Measurements from ENCODE around the gene SEMA3D. TPM values are rescaled to one million over a fixed set of nuclear protein-coding genes. Genes with fewer than 3 reads are reported as not detected.

SEMA3D gene
- total RNA-seq, 2 donors from 2014 or later = not detected

- Mint-ChIP-seq H3K36me3 (no peaks in the 10 kb centered on the region), H3K4me3 (no peak overlapping the region), H3K4me1 (ENCODE audit: low read depth in 2 of 2) (no peaks in the 10 kb centered on the region), H3K27me3 (no peaks in the 10 kb centered on the region), H3K9me3 (peaks cover 8% of the 10 kb centered on the region), H3K27ac (no peak overlapping the region)
- DNase-seq (ENCODE audit: low spot score) (no peak), ATAC-seq (no peak)
Measured at GRCh38 chr7:85070967-85071628, 115.8 kb downstream of the SEMA3D start.

DNA sequence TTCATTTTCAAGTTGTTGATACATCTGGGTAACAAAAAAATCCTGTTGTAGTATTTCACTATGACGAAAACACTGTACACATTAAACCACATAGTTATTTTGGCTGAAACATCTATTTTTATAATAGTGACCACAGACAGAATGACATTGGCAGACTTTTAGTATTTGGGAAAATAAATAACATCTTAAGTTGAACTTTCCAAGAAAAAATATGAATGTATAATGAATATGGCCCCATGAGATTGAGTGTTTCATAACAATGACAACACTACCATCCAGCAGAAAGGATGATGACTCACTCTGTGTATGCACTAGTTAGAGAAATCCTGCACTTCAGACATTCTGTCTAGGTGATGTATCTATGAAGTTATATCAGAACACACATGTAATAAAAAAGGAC lies 118.1 kb downstream of the SEMA3D start:
- H3K9me3 Mint-ChIP-seq = peaks cover 10% of the 10 kb centered on the region
- H3K36me3 Mint-ChIP-seq = no peaks in the 10 kb centered on the region
- DNase-seq (ENCODE audit: low spot score) (no peak), ATAC-seq (no peak)
- no peaks in the 10 kb centered on the region for H3K4me1 Mint-ChIP-seq (ENCODE audit: low read depth in 2 of 2)
- H3K27ac Mint-ChIP-seq = no peak overlapping the region
- no peak overlapping the region for H3K4me3 Mint-ChIP-seq
- no peaks in the 10 kb centered on the region for H3K27me3 Mint-ChIP-seq

DNA sequence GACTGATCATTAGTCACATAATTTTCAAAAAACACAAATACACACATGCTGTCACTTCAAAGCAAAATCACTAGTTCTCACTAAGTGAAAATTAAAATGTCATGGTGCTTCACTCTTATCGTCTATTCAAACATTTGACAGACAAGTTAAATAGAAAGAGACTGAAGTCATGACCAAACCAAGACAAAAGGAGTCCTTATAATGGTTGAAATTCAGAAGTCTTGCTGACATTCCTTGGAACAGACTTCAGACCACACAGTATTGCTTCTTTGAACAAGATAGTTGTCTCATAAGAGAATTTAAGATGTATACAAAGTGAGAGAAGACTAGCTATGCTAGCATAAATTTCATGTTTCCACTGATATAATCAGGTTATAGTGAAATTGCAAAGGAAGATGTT lies 119.5 kb downstream of the SEMA3D start:
- DNase-seq (ENCODE audit: low spot score) = no peak
- no peaks in the 10 kb centered on the region for H3K27me3 Mint-ChIP-seq
- H3K27ac Mint-ChIP-seq = no peak overlapping the region
- no peak overlapping the region for H3K4me3 Mint-ChIP-seq
- H3K4me1 Mint-ChIP-seq (ENCODE audit: low read depth in 2 of 2) = no peaks in the 10 kb centered on the region
- no peaks in the 10 kb centered on the region for H3K36me3 Mint-ChIP-seq
- ATAC-seq = no peak
- peaks cover 14% of the 10 kb centered on the region for H3K9me3 Mint-ChIP-seq

- Mint-ChIP-seq H3K9me3 (peaks cover 24% of the 10 kb centered on the region), H3K27ac (no peak overlapping the region)
Measured at GRCh38 chr7:85065888-85066485, 120.9 kb downstream of the SEMA3D start.

GRCh38 chr7:85065306-85065705 lies 121.5 kb downstream of the SEMA3D start:
- H3K36me3 Mint-ChIP-seq = no peaks in the 10 kb centered on the region
- DNase-seq (ENCODE audit: low spot score) (no peak), ATAC-seq (no peak)
- no peaks in the 10 kb centered on the region for H3K27me3 Mint-ChIP-seq
- H3K4me3 Mint-ChIP-seq = no peak overlapping the region
- no peaks in the 10 kb centered on the region for H3K4me1 Mint-ChIP-seq (ENCODE audit: low read depth in 2 of 2)
- peaks cover 23% of the 10 kb centered on the region for H3K9me3 Mint-ChIP-seq
- H3K27ac Mint-ChIP-seq = no peak overlapping the region

More at GRCh38 chr7:85065888-85066485, 120.9 kb downstream of the SEMA3D start:
- H3K27me3 Mint-ChIP-seq = no peaks in the 10 kb centered on the region
- ATAC-seq = no peak
- H3K36me3 Mint-ChIP-seq = no peaks in the 10 kb centered on the region
- no peaks in the 10 kb centered on the region for H3K4me1 Mint-ChIP-seq (ENCODE audit: low read depth in 2 of 2)
- H3K4me3 Mint-ChIP-seq = no peak overlapping the region
- no peak for DNase-seq (ENCODE audit: low spot score)

GRCh38 chr7:85062651-85063050 lies 124.2 kb downstream of the SEMA3D start:
- no peaks in the 10 kb centered on the region for H3K36me3 Mint-ChIP-seq
- ATAC-seq (no peak), DNase-seq (ENCODE audit: low spot score) (no peak)
- H3K9me3 Mint-ChIP-seq = peaks cover 17% of the 10 kb centered on the region
- H3K27ac Mint-ChIP-seq = no peak overlapping the region
- H3K27me3 Mint-ChIP-seq = no peaks in the 10 kb centered on the region
- no peaks in the 10 kb centered on the region for H3K4me1 Mint-ChIP-seq (ENCODE audit: low read depth in 2 of 2)
- H3K4me3 Mint-ChIP-seq = no peak overlapping the region

DNA sequence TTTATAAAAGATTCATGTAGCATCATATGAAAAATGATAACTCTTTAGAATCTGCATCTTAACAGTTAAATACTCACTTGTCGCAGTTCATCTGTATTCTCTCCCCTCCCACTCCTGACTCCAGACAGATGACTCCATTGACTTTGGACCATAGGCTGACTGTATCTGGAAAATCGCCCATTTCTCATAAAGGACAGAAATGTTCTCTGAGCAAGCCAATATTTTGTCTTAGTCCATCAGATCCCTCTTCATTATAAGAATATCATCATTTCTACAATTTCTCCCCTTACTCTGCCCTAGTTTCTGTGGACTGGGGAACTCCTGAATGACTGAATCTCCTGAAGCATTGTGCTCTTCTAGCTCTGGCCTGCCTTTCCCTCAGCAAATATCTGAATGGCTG lies 125.4 kb downstream of the SEMA3D start:
- no peak for DNase-seq (ENCODE audit: low spot score)
- no peak overlapping the region for H3K27ac Mint-ChIP-seq
- no peak for ATAC-seq
- no peaks in the 10 kb centered on the region for H3K4me1 Mint-ChIP-seq (ENCODE audit: low read depth in 2 of 2)
- no peak overlapping the region for H3K4me3 Mint-ChIP-seq
- H3K9me3 Mint-ChIP-seq = peaks cover 17% of the 10 kb centered on the region
- H3K36me3 Mint-ChIP-seq = no peaks in the 10 kb centered on the region
- H3K27me3 Mint-ChIP-seq = no peaks in the 10 kb centered on the region

DNA sequence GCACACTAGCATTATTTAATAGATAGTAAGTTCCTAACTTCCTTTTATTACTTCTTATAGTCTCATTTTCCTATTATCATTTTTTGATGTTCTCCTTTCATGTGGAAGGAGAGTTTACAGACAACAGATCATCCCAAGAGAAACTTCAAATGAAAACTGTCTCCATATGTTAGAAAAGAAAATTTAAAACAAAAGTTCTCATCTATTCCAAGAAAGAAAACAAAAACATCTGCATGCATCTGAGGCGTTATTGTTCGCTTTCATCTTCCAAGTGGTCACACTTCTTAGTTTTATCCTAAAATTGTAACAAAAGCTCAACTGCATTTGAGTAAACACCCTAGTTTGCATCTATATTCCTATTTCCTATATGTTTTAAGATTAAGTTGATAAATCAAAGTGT lies 126.2 kb downstream of the SEMA3D start:
- DNase-seq (ENCODE audit: low spot score) = no peak
- peaks cover 13% of the 10 kb centered on the region for H3K9me3 Mint-ChIP-seq
- no peaks in the 10 kb centered on the region for H3K36me3 Mint-ChIP-seq
- no peaks in the 10 kb centered on the region for H3K27me3 Mint-ChIP-seq
- no peak overlapping the region for H3K4me3 Mint-ChIP-seq
- no peak for ATAC-seq
- H3K27ac Mint-ChIP-seq = no peak overlapping the region
- no peaks in the 10 kb centered on the region for H3K4me1 Mint-ChIP-seq (ENCODE audit: low read depth in 2 of 2)

- H3K36me3 Mint-ChIP-seq = no peaks in the 10 kb centered on the region
- no peak overlapping the region for H3K27ac Mint-ChIP-seq
- H3K4me3 Mint-ChIP-seq = no peak overlapping the region
- DNase-seq (ENCODE audit: low spot score) (no peak), ATAC-seq (no peak)
- no peaks in the 10 kb centered on the region for H3K27me3 Mint-ChIP-seq
- H3K9me3 Mint-ChIP-seq = peaks cover 9% of the 10 kb centered on the region
- no peaks in the 10 kb centered on the region for H3K4me1 Mint-ChIP-seq (ENCODE audit: low read depth in 2 of 2)
Measured at GRCh38 chr7:85055906-85056305, 130.9 kb downstream of the SEMA3D start.

DNA sequence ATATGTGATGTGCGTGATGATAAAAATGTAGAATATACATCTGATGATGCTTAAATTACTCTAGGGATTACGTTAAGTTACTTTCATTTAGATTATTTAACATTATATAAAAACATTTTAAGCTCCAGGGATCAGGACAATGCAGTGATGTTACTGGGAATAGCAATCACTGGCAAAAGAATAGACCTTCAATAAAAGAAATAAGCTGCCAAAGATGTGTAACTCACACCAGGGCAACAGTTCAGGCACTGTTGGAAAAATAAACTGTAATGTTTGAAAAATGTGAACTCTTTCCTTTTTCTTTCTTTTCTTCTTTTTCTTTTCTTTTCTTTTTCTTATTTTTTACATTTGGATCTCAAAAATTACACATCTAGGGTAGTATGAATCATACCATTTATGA lies 131.7 kb downstream of the SEMA3D start:
- Mint-ChIP-seq H3K9me3 (peaks cover 9% of the 10 kb centered on the region), H3K36me3 (no peaks in the 10 kb centered on the region), H3K27me3 (no peaks in the 10 kb centered on the region), H3K4me1 (ENCODE audit: low read depth in 2 of 2) (no peaks in the 10 kb centered on the region), H3K27ac (no peak overlapping the region), H3K4me3 (no peak overlapping the region)
- DNase-seq (ENCODE audit: low spot score) (no peak), ATAC-seq (no peak)

DNA sequence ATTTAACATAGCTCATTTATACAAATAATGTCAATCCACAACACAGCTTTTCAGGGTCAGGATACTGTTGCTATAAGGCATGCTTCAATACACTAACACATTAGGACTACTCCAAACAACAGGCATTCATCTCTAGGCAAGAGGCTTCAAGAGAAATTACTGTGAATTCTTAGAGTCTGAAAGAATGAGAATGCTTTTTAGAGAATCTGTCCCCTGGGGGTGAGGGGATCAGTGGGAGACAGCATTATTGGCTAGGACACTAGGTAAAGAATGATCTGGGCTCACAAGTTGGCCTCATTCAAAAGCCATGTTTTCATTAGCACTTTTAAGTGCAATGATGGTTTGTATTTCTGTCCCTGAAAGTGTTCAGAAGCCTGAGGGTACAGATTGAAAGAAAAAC lies 132.6 kb downstream of the SEMA3D start:
- Mint-ChIP-seq H3K36me3 (no peaks in the 10 kb centered on the region), H3K27ac (no peak overlapping the region), H3K9me3 (peaks cover 9% of the 10 kb centered on the region), H3K27me3 (no peaks in the 10 kb centered on the region), H3K4me1 (ENCODE audit: low read depth in 2 of 2) (no peaks in the 10 kb centered on the region), H3K4me3 (no peak overlapping the region)
- ATAC-seq (no peak), DNase-seq (ENCODE audit: low spot score) (no peak)

- Mint-ChIP-seq H3K9me3 (peaks cover 9% of the 10 kb centered on the region), H3K27ac (no peak overlapping the region), H3K36me3 (no peaks in the 10 kb centered on the region), H3K4me3 (no peak overlapping the region), H3K4me1 (ENCODE audit: low read depth in 2 of 2) (no peaks in the 10 kb centered on the region), H3K27me3 (no peaks in the 10 kb centered on the region)
- DNase-seq (ENCODE audit: low spot score) (no peak), ATAC-seq (no peak)
Measured at GRCh38 chr7:85052894-85053293, 134.0 kb downstream of the SEMA3D start.

- H3K9me3 Mint-ChIP-seq = peaks cover 9% of the 10 kb centered on the region
- ATAC-seq (no peak), DNase-seq (ENCODE audit: low spot score) (no peak)
- H3K36me3 Mint-ChIP-seq = no peaks in the 10 kb centered on the region
- H3K4me1 Mint-ChIP-seq (ENCODE audit: low read depth in 2 of 2) = no peaks in the 10 kb centered on the region
- H3K27me3 Mint-ChIP-seq = no peaks in the 10 kb centered on the region
- H3K4me3 Mint-ChIP-seq = no peak overlapping the region
- no peak overlapping the region for H3K27ac Mint-ChIP-seq
Measured at GRCh38 chr7:85052056-85052737, 134.7 kb downstream of the SEMA3D start.

- ATAC-seq = no peak
- Mint-ChIP-seq H3K36me3 (no peaks in the 10 kb centered on the region), H3K27me3 (no peaks in the 10 kb centered on the region), H3K27ac (no peak overlapping the region), H3K4me3 (no peak overlapping the region), H3K9me3 (peaks cover 7% of the 10 kb centered on the region), H3K4me1 (ENCODE audit: low read depth in 2 of 2) (no peaks in the 10 kb centered on the region)
- DNase-seq (ENCODE audit: low spot score) = no peak
Measured at GRCh38 chr7:85046534-85046933, 140.3 kb downstream of the SEMA3D start.
